ENCODE measurements around the gene SECISBP2. TPM values are rescaled to one million over a fixed set of nuclear protein-coding genes. Genes with fewer than 3 reads are reported as not detected.
"Not testable (repeated sequence)": the region's sequence is repeated elsewhere in the genome, so short reads cannot be mapped to it uniquely, and the experiment has no call there.

SECISBP2 gene
- total and polyA plus RNA-seq, 5 experiments from 2014 or later, result 19.6 to 112 (median 27.9) TPM

DNA sequence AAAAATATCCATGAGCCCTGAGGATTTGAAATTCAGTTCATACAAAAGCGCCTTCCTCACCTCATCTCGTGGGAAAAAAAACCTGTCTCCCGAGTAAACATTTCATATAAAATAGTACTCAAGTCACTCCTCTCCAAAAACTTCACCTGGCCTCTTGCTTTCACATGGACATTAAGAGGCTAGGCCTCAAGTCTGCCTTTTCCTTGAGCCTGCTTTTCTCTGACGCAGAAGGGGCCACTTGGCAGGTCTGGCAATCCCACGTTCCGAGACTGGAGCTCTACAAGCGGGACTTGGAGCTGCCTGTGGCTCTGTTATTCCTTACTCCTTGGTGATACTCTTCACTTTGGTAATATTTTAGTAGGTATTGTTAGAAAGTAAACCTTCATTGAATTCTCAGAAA lies 34.2 kb upstream of the SECISBP2 start:
- no peak for DNase-seq
- POLR2A ChIA-PET, result no interaction called here
- peaks cover 0 to 9% (median 0%) of the 10 kb centered on the region in 3 donors for H3K36me3 Mint-ChIP-seq
- H3K27me3 Mint-ChIP-seq, result peaks cover 0 to 2% (median 0%) of the 10 kb centered on the region in 5 donors
- H3K27ac Mint-ChIP-seq, result no peak overlapping the region
- peak overlapping the region in 2 of 10 donors; percentile 27 to 56 for H3K4me3 Mint-ChIP-seq
- no peak for ATAC-seq
- H3K4me1 Mint-ChIP-seq, result peaks cover 0 to 13% (median 4%) of the 10 kb centered on the region in 4 donors
- no peaks in the 10 kb centered on the region for H3K9me3 Mint-ChIP-seq

DNA sequence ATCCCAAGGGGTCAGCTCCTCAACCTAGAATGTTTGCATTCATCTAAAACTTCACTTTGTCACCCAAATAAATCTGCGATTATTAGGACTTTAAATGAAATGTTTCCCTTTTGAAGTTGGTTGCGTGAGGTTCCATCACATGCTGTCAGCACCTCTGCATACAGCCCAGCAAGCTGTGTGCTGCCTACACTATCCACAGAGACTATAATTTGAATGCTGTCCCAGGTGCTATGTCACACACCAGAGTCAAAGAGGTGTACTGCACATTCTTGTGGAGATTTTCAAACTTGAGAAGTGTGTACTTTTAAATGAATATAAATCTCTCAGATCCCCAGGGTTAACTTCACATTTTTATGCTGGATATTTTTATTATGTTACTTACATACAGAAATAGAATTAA lies 26.6 kb upstream of the SECISBP2 start:
- no peak overlapping the region for H3K4me3 Mint-ChIP-seq
- H3K36me3 Mint-ChIP-seq, result peaks cover 2 to 17% (median 6%) of the 10 kb centered on the region in 3 donors
- POLR2A ChIA-PET, result no interaction called here
- no peak for ATAC-seq
- peaks cover 0 to 7% (median 0%) of the 10 kb centered on the region in 9 donors for H3K9me3 Mint-ChIP-seq
- H3K4me1 Mint-ChIP-seq, result no peaks in the 10 kb centered on the region
- no peak overlapping the region for H3K27ac Mint-ChIP-seq
- peaks cover 0 to 12% (median under 1%) of the 10 kb centered on the region in 5 donors for H3K27me3 Mint-ChIP-seq
- DNase-seq, result no peak

DNA sequence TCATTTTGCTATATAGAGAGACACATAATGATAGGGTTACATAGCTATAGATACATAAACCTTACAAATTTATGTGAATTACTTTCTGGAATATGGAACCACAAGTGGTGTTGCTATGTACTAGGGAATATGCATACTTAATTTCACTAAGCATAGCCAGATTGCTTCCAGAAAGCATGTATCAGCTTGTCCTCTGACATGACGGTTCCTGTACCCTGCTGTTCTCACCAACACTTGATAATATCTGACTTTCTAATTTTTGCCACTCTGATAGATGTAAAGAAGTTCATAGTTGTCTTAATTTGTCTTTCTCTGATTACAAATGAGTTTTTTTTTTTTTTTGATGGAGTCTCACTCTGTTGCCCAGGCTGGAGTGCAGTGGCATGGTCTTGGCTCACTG lies 25.3 kb upstream of the SECISBP2 start:
- Mint-ChIP-seq H3K9me3 (peaks cover 0 to 7% (median 0%) of the 10 kb centered on the region in 9 donors), H3K36me3 (peaks cover 2 to 8% (median 6%) of the 10 kb centered on the region in 3 donors), H3K27ac (no peak overlapping the region), H3K4me1 (no peaks in the 10 kb centered on the region), H3K4me3 (no peak overlapping the region), H3K27me3 (peaks cover 0 to 14% (median 2%) of the 10 kb centered on the region in 5 donors)
- ATAC-seq, result no peak
- POLR2A ChIA-PET, result no interaction called here
- no peak for DNase-seq

DNA sequence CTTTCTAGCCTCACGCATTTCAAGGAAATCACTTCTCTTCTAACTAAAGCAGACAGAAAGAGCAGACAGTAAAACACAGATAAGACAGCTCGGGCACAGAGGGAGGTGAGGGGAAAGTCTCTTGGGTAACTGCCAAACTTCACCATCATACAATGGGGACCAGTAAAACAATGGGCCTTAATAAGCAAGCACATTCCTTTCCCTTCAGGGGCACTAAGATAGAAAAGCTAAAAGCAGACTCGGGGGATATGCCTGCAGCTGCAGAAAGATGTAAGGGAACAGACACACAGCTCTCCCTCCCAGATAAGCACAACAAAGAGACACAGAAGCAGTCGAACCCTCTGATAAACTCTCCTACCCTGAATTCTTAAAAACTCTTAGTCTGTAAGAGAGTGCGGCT lies 22.9 kb upstream of the SECISBP2 start:
- no peak overlapping the region for H3K27ac Mint-ChIP-seq
- H3K9me3 Mint-ChIP-seq, result peaks cover 0 to 7% (median 0%) of the 10 kb centered on the region in 9 donors
- H3K27me3 Mint-ChIP-seq, result peaks cover 0 to 14% (median 2%) of the 10 kb centered on the region in 5 donors
- no peaks in the 10 kb centered on the region for H3K4me1 Mint-ChIP-seq
- POLR2A ChIA-PET, result no interaction called here
- DNase-seq (no peak), ATAC-seq (no peak)
- no peak overlapping the region for H3K4me3 Mint-ChIP-seq
- peaks cover 2 to 9% (median 6%) of the 10 kb centered on the region in 3 donors for H3K36me3 Mint-ChIP-seq

DNA sequence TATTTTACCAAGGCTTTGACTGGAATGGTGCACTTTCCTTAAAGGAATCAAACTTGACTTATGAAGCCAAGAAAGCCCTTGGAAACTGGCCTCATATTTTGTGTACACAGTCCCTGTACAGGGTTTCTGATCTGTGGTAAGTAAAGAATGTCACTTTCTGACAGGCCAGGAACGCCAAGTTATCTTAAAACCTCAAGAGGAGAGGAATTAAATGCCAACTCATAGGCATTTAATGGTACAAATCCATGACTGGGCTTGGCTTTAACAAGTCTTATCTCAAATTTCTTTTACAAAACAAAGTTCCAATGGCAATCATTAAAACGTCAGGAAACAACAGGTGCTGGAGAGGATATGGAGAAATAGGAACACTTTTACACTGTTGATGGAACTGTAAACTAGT lies 16.3 kb upstream of the SECISBP2 start:
- H3K9me3 Mint-ChIP-seq, POLR2A ChIA-PET, ATAC-seq: not testable (repeated sequence)

DNA sequence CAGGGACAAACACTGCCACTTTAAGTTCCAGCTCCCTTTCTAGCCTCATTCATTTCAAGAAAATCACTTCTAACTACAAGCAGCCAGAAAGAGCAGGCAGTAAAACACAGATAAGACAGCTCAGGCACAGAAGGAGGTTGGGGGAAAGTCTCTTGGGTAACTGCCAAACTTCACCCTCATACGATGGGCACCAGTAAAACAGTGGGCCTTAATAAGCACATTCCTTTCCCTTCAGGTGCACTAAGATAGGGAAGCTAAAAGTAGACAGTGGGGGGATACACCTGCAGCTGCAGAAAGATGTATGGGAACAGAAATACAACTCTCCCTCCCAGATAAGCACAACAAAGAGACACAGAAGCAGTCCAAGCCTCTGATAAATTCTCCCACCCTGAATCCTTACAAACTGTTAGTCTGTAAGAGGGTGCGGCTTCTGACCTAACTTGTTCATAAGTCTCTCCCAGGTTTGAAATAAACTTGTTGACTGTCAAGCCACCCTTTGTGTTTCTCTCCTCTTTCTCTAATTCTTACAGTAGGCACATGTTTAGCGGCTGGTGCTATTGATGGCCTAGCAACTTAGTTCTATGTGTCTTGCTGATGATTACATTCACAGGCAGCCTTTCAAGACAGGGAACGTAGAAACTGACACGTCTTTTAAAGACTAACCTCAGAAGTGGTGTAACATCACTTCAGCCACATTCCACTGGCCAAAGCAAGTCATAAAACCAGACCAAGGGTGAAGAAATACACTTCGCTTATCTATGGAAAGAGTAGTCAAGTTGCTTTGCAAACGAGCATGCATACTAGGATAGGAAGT lies 14.1 kb upstream of the SECISBP2 start:
- peaks cover 0 to 5% (median 4%) of the 10 kb centered on the region in 3 donors for H3K36me3 Mint-ChIP-seq

More for the DNA sequence above, 16.3 kb upstream of the SECISBP2 start:
- H3K27me3 Mint-ChIP-seq, H3K27ac Mint-ChIP-seq, DNase-seq, H3K36me3 Mint-ChIP-seq, H3K4me3 Mint-ChIP-seq: not testable (repeated sequence)
- H3K4me1 Mint-ChIP-seq, result peaks cover 0 to 13% (median 0%) of the 10 kb centered on the region in 4 donors

DNA sequence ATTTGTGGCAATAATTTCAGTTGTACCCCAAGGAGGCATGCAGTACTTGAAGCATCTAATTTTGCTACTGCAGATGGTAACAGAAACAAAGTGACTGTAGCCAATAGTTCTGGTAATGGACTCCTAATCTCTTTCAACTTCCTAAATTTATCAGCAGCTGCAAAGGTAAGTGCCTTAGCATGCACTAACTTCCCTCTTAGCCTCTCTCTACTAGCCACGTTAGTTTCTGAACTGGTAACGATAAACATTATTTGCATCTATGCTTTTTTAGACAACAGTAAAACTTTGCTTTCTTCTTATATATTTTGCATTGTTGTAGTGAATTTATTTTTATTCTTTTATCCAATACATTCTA lies 13.5 kb upstream of the SECISBP2 start:
- H3K27ac Mint-ChIP-seq, result no peak overlapping the region
- no peaks in the 10 kb centered on the region for H3K27me3 Mint-ChIP-seq
- no peak overlapping the region for H3K4me3 Mint-ChIP-seq
- peaks cover 0 to 24% (median 7%) of the 10 kb centered on the region in 4 donors for H3K4me1 Mint-ChIP-seq
- POLR2A ChIA-PET, result no interaction called here
- DNase-seq (no peak), ATAC-seq (no peak)
- peaks cover 0 to 5% (median 4%) of the 10 kb centered on the region in 3 donors for H3K36me3 Mint-ChIP-seq
- no peaks in the 10 kb centered on the region for H3K9me3 Mint-ChIP-seq

More for the DNA sequence above, 14.1 kb upstream of the SECISBP2 start:
- no peak for ATAC-seq
- Mint-ChIP-seq H3K27me3 (no peaks in the 10 kb centered on the region), H3K4me1 (peaks cover 0 to 19% (median 3%) of the 10 kb centered on the region in 4 donors), H3K4me3 (no peak overlapping the region), H3K9me3 (no peaks in the 10 kb centered on the region), H3K27ac (peak overlapping the region in 1 of 10 donors; percentile 17)
- POLR2A ChIA-PET, result interaction anchor here (0.7 kb wide), 1 partner anchor 17 kb away, joined by 3 read pairs; no protein-coding TSS in a partner anchor
- no peak for DNase-seq

DNA sequence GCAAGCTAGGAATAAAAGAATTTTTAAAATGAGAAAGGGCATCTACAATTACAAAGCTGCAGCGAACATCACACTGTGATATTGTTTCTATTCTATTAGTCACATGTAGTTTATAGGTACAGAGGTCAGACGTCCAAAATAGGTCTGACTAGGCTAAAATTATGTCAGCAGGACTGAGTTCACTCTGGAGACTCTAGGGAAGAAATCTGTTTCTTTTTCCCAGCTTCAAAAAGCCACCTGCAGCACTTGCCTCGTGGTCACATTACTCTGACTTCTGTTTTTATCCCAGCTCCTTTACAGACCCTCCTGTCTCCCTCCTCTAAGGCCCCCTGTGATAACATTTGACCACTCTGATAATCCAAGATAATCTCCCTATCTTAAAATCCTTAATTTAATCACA lies 12.4 kb upstream of the SECISBP2 start:
- no peak overlapping the region for H3K4me3 Mint-ChIP-seq
- H3K36me3 Mint-ChIP-seq, result peaks cover 0 to 4% (median 3%) of the 10 kb centered on the region in 3 donors
- POLR2A ChIA-PET, result no interaction called here
- H3K4me1 Mint-ChIP-seq, result peaks cover 4 to 32% (median 12%) of the 10 kb centered on the region in 4 donors
- no peak for DNase-seq
- H3K27me3 Mint-ChIP-seq, result no peaks in the 10 kb centered on the region
- H3K27ac Mint-ChIP-seq, result peak overlapping the region in 1 of 10 donors; percentile 5
- no peak for ATAC-seq
- no peaks in the 10 kb centered on the region for H3K9me3 Mint-ChIP-seq

DNA sequence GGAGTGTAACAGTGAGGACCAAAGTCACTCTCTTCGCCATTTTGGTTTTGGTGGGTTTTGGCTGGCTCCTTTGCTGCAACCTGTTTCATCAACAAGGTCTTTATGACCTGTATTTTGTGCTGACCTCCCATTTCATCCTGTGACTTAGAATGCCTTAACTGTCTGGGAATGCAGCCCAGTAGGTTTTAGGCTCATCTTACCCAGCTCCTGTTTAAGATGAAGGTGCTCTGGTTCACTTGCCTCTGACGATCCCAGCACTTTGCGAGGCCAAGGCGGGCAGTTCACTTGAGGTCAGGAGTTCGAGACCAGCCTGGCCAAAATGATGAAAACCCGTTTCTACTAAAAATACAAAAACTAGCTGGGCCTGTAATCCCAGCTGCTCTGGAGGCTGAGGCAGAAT lies 9.1 kb upstream of the SECISBP2 start:
- POLR2A ChIA-PET, result interaction anchor here (2.9 kb wide), 1 partner anchor 10 kb away, joined by 29 read pairs; the partner anchor contains the start of gene SECISBP2
- Mint-ChIP-seq H3K27me3 (no peaks in the 10 kb centered on the region), H3K36me3 (peaks cover 0 to 4% (median 2%) of the 10 kb centered on the region in 3 donors), H3K9me3 (no peaks in the 10 kb centered on the region), H3K27ac (peak overlapping the region; percentile 84 to 100 (median 100)), H3K4me1 (peaks cover 4 to 56% (median 21%) of the 10 kb centered on the region in 4 donors), H3K4me3 (peak overlapping the region in 9 of 10 donors; percentile 71 to 97 (median 96))
- ATAC-seq (no peak), DNase-seq (no peak)

DNA sequence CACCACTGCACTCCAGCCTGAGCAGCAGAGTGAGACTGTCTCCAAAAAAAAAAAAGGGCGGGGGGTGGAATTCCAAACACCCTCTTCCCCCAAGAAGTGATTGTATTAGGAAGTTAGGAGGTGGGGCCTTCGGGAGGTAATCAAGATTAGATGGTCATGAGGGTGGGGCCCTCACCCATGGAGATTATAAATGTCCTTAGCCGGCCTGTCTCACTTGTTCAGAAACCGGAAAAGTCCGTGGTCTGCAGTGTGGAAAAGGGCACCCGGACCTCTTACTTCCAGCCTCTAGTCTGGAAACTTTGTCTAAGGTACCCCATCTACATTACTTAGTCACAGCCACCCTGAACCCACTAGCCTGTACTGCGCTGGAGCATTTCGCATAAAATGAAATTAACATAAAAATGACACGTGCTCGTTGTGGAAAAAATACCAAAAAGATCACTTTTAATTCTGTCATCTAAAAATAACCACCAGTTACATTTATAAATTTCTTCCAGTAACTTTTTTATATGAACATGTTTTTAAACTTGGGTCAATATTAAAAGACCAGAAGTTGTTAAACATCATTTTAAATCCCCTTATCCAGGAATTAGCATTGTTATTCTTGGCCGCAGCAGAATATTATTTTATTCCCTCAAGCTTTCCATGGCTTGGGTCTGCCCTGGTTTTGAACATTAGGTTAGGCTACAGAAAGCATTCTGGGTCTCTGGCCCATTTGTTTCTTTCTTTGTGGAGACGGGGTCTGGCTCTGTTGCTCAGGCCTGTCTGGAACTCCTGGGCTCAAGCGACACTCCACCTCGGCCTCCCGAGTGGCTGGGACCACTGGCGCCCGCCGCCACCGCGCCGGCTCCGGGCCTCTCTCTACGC lies 8.5 kb upstream of the SECISBP2 start:
- POLR2A ChIA-PET, result interaction anchor here (0.6 to 2.9 kb wide), 8 partner anchors 9 to 299 kb away, joined by 3 to 29 read pairs (median 4); partner anchors contain the start of gene SECISBP2
- peak in 1 of 10 donors; percentile 11 for DNase-seq
- Mint-ChIP-seq H3K4me3 (peak overlapping the region; percentile 71 to 97 (median 96)), H3K27ac (peak overlapping the region; percentile 84 to 100 (median 100)), H3K36me3 (peaks cover 0 to 4% (median 0%) of the 10 kb centered on the region in 3 donors), H3K27me3 (peaks cover 0 to 4% (median 0%) of the 10 kb centered on the region in 5 donors), H3K4me1 (peaks cover 4 to 54% (median 22%) of the 10 kb centered on the region in 4 donors), H3K9me3 (no peaks in the 10 kb centered on the region)
- ATAC-seq, result no peak

DNA sequence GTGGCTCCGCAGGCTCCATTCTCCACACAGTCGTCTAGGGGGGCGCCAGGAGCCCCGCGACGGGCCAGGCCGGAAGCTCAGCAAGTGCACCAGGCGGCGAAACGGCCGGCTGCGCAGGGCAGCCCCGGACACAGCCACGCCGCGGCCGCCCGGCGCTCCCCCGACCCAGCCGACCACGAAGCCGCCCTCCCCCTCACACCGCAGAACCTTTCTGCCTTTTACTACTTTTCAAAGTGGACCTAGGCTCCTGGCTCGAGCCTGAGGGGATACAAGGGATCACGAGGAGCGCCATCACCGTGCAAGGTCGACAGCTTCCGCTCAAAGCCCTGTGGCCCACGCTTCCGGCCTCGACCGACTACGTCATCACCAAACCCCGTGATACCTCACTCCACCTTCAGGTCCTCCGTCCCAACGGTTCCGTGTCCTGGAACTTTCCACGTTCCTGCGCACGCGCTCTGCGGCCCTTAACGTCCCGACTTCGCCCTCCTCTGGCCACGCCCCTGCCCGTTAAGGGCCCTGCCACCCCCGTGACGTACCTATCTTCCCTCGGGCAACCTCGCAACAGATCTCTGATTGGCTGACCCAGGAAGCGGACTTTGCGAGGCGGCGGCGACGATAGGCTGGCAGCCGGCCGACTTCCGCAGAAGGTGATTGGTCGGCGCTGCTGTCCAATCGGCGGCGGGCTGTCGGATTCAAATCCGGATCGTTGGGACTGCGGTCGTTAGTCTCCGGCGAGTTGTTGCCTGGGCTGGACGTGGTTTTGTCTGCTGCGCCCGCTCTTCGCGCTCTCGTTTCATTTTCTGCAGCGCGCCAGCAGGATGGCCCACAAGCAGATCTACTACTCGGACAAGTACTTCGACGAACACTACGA lies 7.6 kb upstream of the SECISBP2 start, which contains the start of gene CKS2:
Gene CKS2, plus strand, starts transcription at position 721 of the 871 bp plus-strand sequence. Its CDS starts 98 bp downstream, at position 819.
- Mint-ChIP-seq H3K4me1 (peaks cover 4 to 49% (median 22%) of the 10 kb centered on the region in 4 donors), H3K27ac (peak within 1 kb of the TSS; percentile 97 to 100 (median 100)), H3K4me3 (peak within 1 kb of the TSS; percentile 90 to 97 (median 96)), H3K9me3 (no peaks in the 10 kb centered on the region), H3K27me3 (peaks cover 0 to 4% (median 0%) of the 10 kb centered on the region in 5 donors), H3K36me3 (peaks cover 0 to 6% (median 0%) of the 10 kb centered on the region in 3 donors)
- DNase-seq, result peak; percentile 95 to 100 (median 100)
- ATAC-seq, result peak; percentile 88
- POLR2A ChIA-PET, result interaction anchor here (0.6 to 2.9 kb wide), 7 partner anchors 9 to 298 kb away, joined by 3 to 29 read pairs (median 4); partner anchors contain the start of gene SECISBP2

Data from naive thymus-derived CD8-positive, alpha-beta T cell (primary cell).